Trophoblast cell (in vitro differentiated cells and primary cell): ENCODE data around the gene OR2A1.
A peak's percentile ranks its signal among the peaks of the same experiment; 100 is the strongest.
"Not testable (repeated sequence)": the region's sequence is repeated elsewhere in the genome, so short reads cannot be mapped to it uniquely, and the experiment has no call there.

Experiments used
- DNase-seq, 2 donors: peaks; one replicate each; pipeline ENCODE4 v3.0.0-alpha.2; 2016
- H2AFZ ChIP-seq: 2 replicates; pipeline ENCODE4 v1.6.1; 2013; ENCODE audit warnings: low read length, moderate library complexity, mild to moderate bottlenecking; ENCODE audit not compliant: insufficient read depth, poor library complexity
- H2AK5ac ChIP-seq: 2 replicates; pipeline ENCODE4 v1.6.1; 2013; ENCODE audit warnings: mild to moderate bottlenecking, low read length
- H2BK120ac ChIP-seq: 2 replicates; pipeline ENCODE4 v1.6.1; 2013; ENCODE audit warnings: low read length, mild to moderate bottlenecking, moderate library complexity; ENCODE audit not compliant: insufficient read depth, poor library complexity
- H2BK12ac ChIP-seq: 2 replicates; pipeline ENCODE4 v1.6.1; 2013; ENCODE audit warnings: mild to moderate bottlenecking, low read length, moderate library complexity
- H2BK5ac ChIP-seq: 2 replicates; pipeline ENCODE4 v1.6.1; 2013; ENCODE audit warnings: low read length, low read depth, moderate library complexity, mild to moderate bottlenecking; ENCODE audit not compliant: poor library complexity
- H3K14ac ChIP-seq: 2 replicates; pipeline ENCODE4 v1.6.1; 2013; ENCODE audit warnings: mild to moderate bottlenecking, low read length
- H3K18ac ChIP-seq: 2 replicates; pipeline ENCODE4 v1.6.1; 2013; ENCODE audit warnings: mild to moderate bottlenecking, low read length
- H3K23ac ChIP-seq: 2 replicates; pipeline ENCODE4 v1.6.1; 2013; ENCODE audit warnings: low read length
- H3K27ac ChIP-seq: 2 replicates; pipeline ENCODE4 v1.5.1; 2013; ENCODE audit warnings: low read depth, mild to moderate bottlenecking, inconsistent platforms, low read length, moderate library complexity
- H3K27me3 ChIP-seq: 2 replicates; pipeline ENCODE4 v1.6.1; 2013; ENCODE audit warnings: inconsistent platforms, mild to moderate bottlenecking, low read length, moderate library complexity; ENCODE audit not compliant: insufficient read depth
- H3K36me3 ChIP-seq, 2 experiments: 1 replicate in 1 of 2; 2 replicates in 1 of 2; pipeline ENCODE4 v1.6.1; 2013; ENCODE audit warnings: low read length in 2 of 2, mild to moderate bottlenecking in 2 of 2, moderate library complexity in 1 of 2; ENCODE audit not compliant: insufficient read depth in 2 of 2, control insufficient read depth in 1 of 2
- H3K4ac ChIP-seq: 2 replicates; pipeline ENCODE4 v1.6.1; 2013; ENCODE audit warnings: low read depth, mild to moderate bottlenecking, low read length, moderate library complexity
- H3K4me1 ChIP-seq, 2 experiments: 1 replicate in 1 of 2; 2 replicates in 1 of 2; pipeline ENCODE4 v1.6.1; 2013; ENCODE audit warnings: low read length in 2 of 2, mild to moderate bottlenecking in 2 of 2, moderate library complexity in 1 of 2; ENCODE audit not compliant: insufficient read depth in 2 of 2, control insufficient read depth in 1 of 2
- H3K4me2 ChIP-seq: 2 replicates; pipeline ENCODE4 v1.6.1; 2013; ENCODE audit warnings: inconsistent platforms, mild to moderate bottlenecking, low read length, moderate library complexity
- H3K4me3 ChIP-seq: 2 replicates; pipeline ENCODE4 v1.5.1; 2013; ENCODE audit warnings: mild to moderate bottlenecking, low read depth, low read length, inconsistent platforms
- H3K79me1 ChIP-seq: one replicate; pipeline ENCODE4 v1.6.1; 2013; ENCODE audit warnings: low read length
- H3K79me2 ChIP-seq: 2 replicates; pipeline ENCODE4 v1.6.1; 2013; ENCODE audit warnings: low read length, mild to moderate bottlenecking; ENCODE audit not compliant: control insufficient read depth, insufficient read depth, poor library complexity
- H3K9ac ChIP-seq: 2 replicates; pipeline ENCODE4 v1.6.1; 2013; ENCODE audit warnings: mild to moderate bottlenecking, low read length
- H3K9me3 ChIP-seq: 2 replicates; pipeline ENCODE4 v1.6.1; 2013; ENCODE audit warnings: low read depth, mild to moderate bottlenecking, control low read depth, inconsistent platforms, low read length; ENCODE audit not compliant: insufficient read depth
- H4K12ac ChIP-seq: 2 replicates; pipeline ENCODE4 v1.6.1; 2013; ENCODE audit warnings: low read depth, mild to moderate bottlenecking, low read length, moderate library complexity
- H4K8ac ChIP-seq: 2 replicates; pipeline ENCODE4 v1.6.1; 2013; ENCODE audit warnings: low read depth, mild to moderate bottlenecking, low read length, moderate library complexity
- H4K91ac ChIP-seq: one replicate; pipeline ENCODE4 v1.6.1; 2013; ENCODE audit warnings: low read depth, mild to moderate bottlenecking, low read length, moderate library complexity
- WGBS: extraction: QIAGEN DNeasy Blood & Tissue Kit; methylation state at CpG from one replicate; pipeline ENCODE4 v1.1.7; 2013; ENCODE audit warnings: missing lambda C conversion rate; ENCODE audit not compliant: insufficient read length, insufficient coverage; ENCODE audit errors: extremely low coverage; 5-methylcytosine and 5-hydroxymethylcytosine counted together

The OR2A1 gene

DNA sequence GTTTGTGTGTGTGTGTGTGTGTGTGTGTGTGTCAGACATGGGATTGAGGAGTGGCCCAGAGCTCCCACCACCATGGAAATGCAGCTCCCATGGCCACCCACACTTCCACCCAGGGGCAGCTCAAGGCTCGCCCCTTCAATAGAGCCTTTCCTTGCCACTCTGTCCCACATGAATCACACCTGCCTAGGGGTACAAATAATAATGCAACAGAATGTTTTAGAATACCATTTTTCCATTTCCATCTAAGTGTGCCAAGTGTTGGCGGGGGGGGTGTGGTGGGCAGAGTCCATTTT is 19.7 kb downstream of the OR2A1 start:
- not testable (repeated sequence) for H4K8ac ChIP-seq, H4K12ac ChIP-seq, H2AK5ac ChIP-seq, H3K14ac ChIP-seq, H3K79me1 ChIP-seq, H3K18ac ChIP-seq, H3K4me2 ChIP-seq, DNase-seq, H3K23ac ChIP-seq, H2BK5ac ChIP-seq, H3K9me3 ChIP-seq, H3K4me3 ChIP-seq, H3K4ac ChIP-seq, H3K79me2 ChIP-seq, H3K27ac ChIP-seq, H3K4me1 ChIP-seq, H4K91ac ChIP-seq, H3K36me3 ChIP-seq, H2BK12ac ChIP-seq, H3K27me3 ChIP-seq, H2AFZ ChIP-seq, H2BK120ac ChIP-seq, H3K9ac ChIP-seq
- no CpG with 5 or more reads among the region's 2 CpGs for WGBS

DNA sequence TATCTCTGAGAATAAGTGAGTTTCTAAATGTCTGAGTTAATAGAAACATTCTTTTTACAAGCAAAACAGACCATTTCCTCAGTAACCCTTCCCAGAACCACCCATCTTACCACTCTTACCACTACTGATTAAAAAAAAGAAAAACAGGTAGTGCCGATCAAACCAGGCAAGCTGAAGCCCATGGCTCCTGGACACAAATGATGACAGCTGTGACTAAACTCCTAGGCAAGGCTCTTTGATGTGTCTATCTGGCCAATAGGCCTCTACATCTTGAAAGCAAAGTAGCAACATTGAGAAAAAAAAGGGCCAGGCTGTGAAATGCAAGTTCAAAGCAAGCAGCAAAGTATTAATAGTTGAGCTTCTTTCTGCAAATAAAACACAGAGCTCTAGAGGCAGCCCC is 36.4 kb downstream of the OR2A1 start:
- not testable (repeated sequence) for H2AK5ac ChIP-seq, H3K36me3 ChIP-seq, H3K79me1 ChIP-seq, H3K4me1 ChIP-seq, H3K79me2 ChIP-seq, H2AFZ ChIP-seq, H3K9me3 ChIP-seq, H3K27me3 ChIP-seq, H3K18ac ChIP-seq, H3K23ac ChIP-seq, H4K8ac ChIP-seq, H3K27ac ChIP-seq, H3K4ac ChIP-seq, H3K4me3 ChIP-seq, H4K91ac ChIP-seq, H2BK12ac ChIP-seq, H4K12ac ChIP-seq, H2BK5ac ChIP-seq, H3K9ac ChIP-seq, H2BK120ac ChIP-seq, DNase-seq, H3K4me2 ChIP-seq, H3K14ac ChIP-seq
- no CpG with 5 or more reads among the region's 1 CpG for WGBS

DNA sequence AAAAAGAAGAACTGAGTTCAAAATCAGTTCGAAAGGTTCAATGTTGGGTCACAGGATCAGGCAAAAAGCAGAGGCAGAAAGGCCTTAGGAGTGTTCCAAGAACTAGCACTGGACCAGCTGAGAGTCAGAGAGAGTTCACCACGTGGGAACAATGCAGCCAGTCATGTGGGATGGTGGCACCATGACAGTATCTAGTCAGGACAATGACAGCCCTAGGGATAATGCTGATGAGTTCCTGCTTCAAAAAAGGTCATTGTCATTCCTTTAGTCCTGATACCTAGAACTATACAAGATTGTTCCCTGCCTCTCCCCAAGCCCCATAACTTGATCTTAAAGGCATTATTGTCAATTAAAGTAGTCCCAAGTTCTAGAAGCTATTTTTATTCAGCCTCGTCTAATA is 39.4 kb downstream of the OR2A1 start:
- H2AFZ ChIP-seq, H3K4me1 ChIP-seq, H3K9me3 ChIP-seq, H3K14ac ChIP-seq, H3K27ac ChIP-seq, H3K4ac ChIP-seq, H3K4me3 ChIP-seq, H3K27me3 ChIP-seq, H2BK120ac ChIP-seq, H3K23ac ChIP-seq, H2BK12ac ChIP-seq, H2AK5ac ChIP-seq, H3K18ac ChIP-seq, H3K4me2 ChIP-seq, H4K8ac ChIP-seq, H4K12ac ChIP-seq, H2BK5ac ChIP-seq, H3K79me2 ChIP-seq, H3K9ac ChIP-seq, H3K36me3 ChIP-seq, H4K91ac ChIP-seq, H3K79me1 ChIP-seq: not testable (repeated sequence)
- no CpG with 5 or more reads among the region's 3 CpGs for WGBS
- DNase-seq = peak; percentile 2 to 8

DNA sequence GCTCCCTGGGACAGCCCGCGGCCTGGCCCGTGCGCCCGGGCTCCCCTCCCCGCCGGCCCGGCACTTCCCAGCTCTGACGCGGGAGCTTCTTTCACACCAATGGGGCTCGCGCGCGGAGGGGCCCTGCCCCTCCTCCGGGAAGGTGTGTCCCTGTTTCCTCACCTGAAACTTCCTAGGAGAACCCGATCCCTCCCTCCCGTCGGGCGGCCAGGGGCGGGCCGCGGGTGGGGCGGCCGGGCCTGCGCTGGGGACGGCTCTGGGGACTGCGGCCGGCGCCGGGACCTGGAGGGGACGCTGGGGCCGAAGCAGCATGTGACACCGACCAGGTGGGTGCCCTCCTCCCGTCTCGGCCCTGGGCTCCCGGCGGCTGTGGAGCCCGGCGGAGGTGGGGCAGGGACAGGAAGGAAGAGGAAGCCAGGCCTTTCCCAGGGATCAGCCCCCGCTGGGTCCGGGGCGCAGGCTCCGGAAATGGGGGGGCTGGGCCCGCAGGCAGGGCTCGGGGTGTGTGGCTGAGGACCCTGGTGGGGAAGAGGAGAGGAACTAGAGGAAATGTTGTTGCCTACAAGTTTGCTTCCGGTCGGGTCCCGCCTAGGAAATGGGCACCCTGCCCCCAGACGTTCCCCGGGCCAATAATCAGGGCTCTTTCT is 43.1 kb downstream of the OR2A1 start, which contains the start of gene ARHGEF5:
TSS of gene ARHGEF5 (plus strand) at position 227 of the 647 bp plus-strand sequence. CDS start 7,268 bp downstream, outside the sequence.
- not testable (repeated sequence) for H3K4me2 ChIP-seq, H3K36me3 ChIP-seq, H3K4me3 ChIP-seq, H3K18ac ChIP-seq, H3K27me3 ChIP-seq, H3K14ac ChIP-seq, H3K27ac ChIP-seq, H3K79me1 ChIP-seq, H3K4ac ChIP-seq, H2AFZ ChIP-seq, H4K12ac ChIP-seq, H3K4me1 ChIP-seq, H3K9ac ChIP-seq, H3K79me2 ChIP-seq, H3K23ac ChIP-seq, H4K91ac ChIP-seq, DNase-seq, H2BK5ac ChIP-seq, H2BK120ac ChIP-seq, H3K9me3 ChIP-seq, H2AK5ac ChIP-seq, H2BK12ac ChIP-seq, H4K8ac ChIP-seq
- WGBS = no CpG with 5 or more reads among the region's 50 CpGs
